T-helper 9 cell (primary cell): ENCODE measurements around the gene GSTA3.
A peak's percentile ranks its signal among the peaks of the same experiment; 100 is the strongest.
"Not testable (repeated sequence)": the region's sequence is repeated elsewhere in the genome, so short reads cannot be mapped to it uniquely, and the experiment has no call there.

ENCODE experiments used
- DNase-seq: peaks from one replicate; pipeline ENCODE4 v3.0.0-alpha.2; 2020

GSTA3 gene

GRCh38 chr6:52910091-52910490 lies 593 bp upstream of the GSTA3 start:
- no peak for DNase-seq

- DNase-seq, result no peak
These were observed 367 bp downstream of the GSTA3 start for GRCh38 chr6:52909131-52909530.

DNA sequence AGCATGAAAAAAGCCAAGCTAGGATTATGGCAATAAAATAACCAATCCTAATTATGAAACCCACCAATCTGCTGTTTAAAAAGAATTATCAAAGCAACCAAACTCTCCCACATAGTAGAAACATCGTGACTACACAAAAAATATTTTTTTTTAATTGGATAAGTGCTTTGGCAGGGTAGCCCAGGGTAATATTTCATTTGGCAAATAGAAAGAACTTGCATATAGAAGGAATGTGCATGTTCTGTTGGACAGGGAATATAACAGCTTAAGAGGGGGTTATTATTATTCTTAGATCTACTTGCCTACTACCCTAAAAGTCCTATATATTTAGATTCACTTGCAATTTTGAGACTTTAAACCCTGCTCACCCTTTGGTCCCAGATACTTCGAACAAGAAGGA lies 972 bp downstream of the GSTA3 start:
- DNase-seq, result no peak

- DNase-seq, result no peak
These were observed 4.8 kb downstream of the GSTA3 start for GRCh38 chr6:52904562-52905279.

DNA sequence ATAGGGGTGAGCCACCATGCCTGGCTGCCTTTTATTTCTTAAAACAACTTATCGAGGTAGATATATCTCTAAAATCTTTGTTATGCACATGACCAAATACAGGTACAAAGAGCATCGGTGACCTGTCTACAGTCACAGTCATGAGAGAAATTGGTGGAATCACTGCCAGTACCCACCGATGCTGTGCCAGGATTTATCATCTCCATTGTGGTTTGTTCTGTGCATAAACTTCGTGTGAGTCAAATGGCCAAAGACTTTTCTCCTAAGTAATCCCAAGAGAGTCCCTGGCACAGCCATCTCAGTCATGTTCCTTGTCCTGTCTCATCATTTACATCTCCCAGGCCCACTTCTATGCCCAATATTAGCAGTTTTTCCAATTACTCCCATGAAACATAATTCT lies 9.0 kb downstream of the GSTA3 start:
- DNase-seq, result no peak

GRCh38 chr6:52895790-52896189 lies 13.7 kb downstream of the GSTA3 start:
- not testable (repeated sequence) for DNase-seq

DNA sequence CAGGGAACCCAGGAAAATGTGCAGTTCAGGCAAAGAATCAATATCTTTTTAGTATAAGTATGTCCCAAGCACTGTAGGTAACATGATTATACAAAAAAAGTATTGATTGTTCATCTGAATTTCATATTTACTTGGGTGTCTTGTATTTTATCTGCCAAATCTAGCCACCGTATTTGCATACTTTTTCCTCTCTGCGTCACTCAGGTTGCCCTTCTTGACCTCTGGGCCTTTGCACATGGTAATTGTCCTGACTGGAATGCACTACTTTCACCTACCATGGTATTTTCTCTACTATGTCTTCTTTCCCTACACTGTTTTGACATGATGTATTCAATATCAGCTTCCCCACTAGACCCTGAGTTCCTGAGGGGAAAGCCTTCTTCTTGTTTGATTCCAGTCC lies 15.2 kb downstream of the GSTA3 start:
- DNase-seq, result no peak

GRCh38 chr6:52893803-52894202 lies 15.7 kb downstream of the GSTA3 start:
- DNase-seq, result no peak

GRCh38 chr6:52893221-52893620 lies 16.3 kb downstream of the GSTA3 start:
- DNase-seq, result no peak

DNA sequence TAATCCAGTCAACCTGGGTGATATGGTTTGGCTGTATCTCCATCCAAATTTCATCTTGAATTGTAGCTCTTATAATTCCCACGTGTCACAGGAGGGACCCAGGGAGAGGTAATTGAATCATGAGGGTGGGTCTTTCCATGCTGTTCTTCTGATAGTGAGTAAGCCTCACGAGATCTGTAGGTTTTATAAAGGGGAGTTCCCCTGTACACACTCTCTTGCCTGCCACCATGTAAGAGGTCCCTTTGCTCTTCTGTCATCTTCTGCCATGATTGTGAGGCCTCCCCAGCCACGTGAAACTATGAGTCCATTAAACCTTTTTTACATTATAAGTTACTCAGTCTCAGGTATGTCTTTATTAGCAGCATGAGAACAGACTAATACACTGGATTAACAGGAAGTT lies 19.5 kb downstream of the GSTA3 start:
- DNase-seq, result no peak

- no peak for DNase-seq
These were observed 21.5 kb downstream of the GSTA3 start for GRCh38 chr6:52887910-52888524.

- peak; percentile 34 for DNase-seq
These were observed 27.3 kb downstream of the GSTA3 start for GRCh38 chr6:52881996-52882841.

DNA sequence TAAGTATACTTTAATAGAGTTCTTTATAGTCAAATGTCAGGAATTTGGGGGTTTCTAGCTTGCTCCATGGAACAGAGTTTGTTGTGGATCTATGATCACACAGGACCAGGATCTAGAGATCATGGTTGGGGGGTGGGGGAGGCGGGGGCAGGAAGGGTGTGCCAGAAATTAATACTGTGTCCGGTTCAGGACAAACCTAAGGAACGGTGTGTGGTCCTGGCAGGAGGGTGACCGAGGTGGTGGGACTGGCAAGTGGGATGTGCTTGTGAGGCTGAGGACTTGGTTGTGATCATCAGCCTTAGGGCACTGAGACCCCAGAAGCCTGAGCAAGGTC lies 27.9 kb downstream of the GSTA3 start:
- no peak for DNase-seq

DNA sequence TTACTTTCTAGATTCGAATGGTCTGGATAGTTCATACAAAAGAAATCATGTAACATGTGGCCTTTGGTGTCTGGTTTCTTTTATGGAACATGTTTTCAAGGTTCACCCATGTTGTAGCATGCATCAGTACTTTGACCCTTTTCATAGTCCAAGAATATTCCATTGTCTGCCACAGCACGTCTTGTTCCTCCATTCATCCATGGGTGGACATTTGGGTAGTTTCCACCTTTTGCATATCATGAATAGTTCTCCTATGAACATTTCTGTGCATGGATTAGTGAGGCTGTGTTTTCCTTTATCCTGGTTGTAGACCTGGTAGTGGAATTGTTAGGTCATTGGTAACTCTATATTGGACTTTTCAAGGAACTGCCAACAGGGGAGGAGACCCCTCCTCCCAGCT lies 31.7 kb downstream of the GSTA3 start:
- DNase-seq, result no peak

DNA sequence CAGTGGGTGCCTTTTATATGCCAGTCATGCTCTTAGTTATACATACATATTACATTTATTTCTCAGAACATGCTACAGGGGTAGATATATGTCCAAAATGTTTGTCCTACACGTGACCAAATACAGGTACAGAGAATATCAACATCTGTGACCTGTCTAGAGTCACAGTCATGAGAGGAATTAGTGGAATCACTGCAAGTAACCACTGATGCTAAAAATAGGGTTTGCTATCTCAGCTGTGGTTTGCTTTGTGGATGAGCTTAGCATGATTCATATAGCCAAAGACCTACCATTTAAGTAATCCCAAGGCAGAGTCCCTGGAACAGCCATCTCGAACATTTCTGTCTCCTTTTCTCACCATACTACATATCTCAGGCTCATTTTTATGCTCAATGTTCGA lies 32.3 kb downstream of the GSTA3 start:
- DNase-seq, result no peak

- no peak for DNase-seq
These were observed 33.3 kb downstream of the GSTA3 start for GRCh38 chr6:52876056-52876787.

- no peak for DNase-seq
These were observed 37.5 kb downstream of the GSTA3 start for GRCh38 chr6:52872031-52872430.

GRCh38 chr6:52871621-52872020 lies 37.9 kb downstream of the GSTA3 start:
- DNase-seq, result no peak

- not testable (repeated sequence) for DNase-seq
These were observed 39.0 kb downstream of the GSTA3 start for GRCh38 chr6:52870335-52871091.

- DNase-seq, result not testable (repeated sequence)
These were observed 40.6 kb downstream of the GSTA3 start for GRCh38 chr6:52868899-52869298.

DNA sequence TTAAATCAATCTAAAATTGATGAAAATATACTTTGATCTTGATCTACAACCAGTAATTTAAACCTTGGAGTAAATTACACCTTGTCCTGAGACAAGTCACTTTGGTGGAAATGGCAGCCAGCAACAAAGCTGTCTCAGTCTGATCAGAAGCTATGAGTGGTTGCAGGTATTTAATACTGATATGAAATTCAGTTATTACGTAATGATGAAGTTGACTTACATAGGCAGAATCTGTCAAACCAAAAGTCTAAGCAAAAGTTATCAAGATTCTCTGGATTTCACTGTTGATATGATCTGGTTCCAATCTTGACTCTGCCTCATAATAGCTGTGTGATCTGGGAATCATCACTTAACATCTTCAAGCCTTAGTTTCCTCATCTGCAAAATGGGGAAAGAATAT lies 41.3 kb downstream of the GSTA3 start:
- DNase-seq, result no peak

- DNase-seq, result not testable (repeated sequence)
These were observed 48.3 kb downstream of the GSTA3 start for GRCh38 chr6:52861151-52861550.
